ENCODE results near the gene UGT2B17.
"Not testable (repeated sequence)": the region's sequence is repeated elsewhere in the genome, so short reads cannot be mapped to it uniquely, and the experiment has no call there.

UGT2B17 gene

GRCh38 chr4:68569036-68569435 is 7.1 kb downstream of the UGT2B17 start:
- not testable (repeated sequence) for DNase-seq (ENCODE audit: low spot score)

GRCh38 chr4:68568535-68568934 is 7.6 kb downstream of the UGT2B17 start:
- DNase-seq (ENCODE audit: low spot score): not testable (repeated sequence)

GRCh38 chr4:68566364-68566763 is 9.8 kb downstream of the UGT2B17 start:
- not testable (repeated sequence) for DNase-seq (ENCODE audit: low spot score)

DNA sequence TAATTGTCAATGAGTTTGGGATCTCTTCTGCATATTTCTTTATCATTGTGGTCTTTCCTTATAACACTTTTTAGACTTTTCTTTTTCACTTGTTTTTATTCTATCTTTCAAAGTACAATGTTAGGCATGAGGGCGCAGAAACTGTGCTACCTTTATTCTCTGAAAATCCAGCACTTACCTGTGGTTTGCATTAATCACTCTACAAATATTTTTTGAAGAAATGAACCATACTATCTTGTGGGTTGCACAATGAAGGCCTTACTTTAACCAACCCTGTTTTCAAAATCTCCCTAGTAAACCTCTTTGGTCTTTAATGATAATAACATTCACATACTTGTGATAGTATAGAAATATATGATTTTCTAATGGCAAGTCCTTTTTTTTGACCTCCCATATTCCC is 11.0 kb downstream of the UGT2B17 start:
- not testable (repeated sequence) for DNase-seq (ENCODE audit: low spot score)

DNA sequence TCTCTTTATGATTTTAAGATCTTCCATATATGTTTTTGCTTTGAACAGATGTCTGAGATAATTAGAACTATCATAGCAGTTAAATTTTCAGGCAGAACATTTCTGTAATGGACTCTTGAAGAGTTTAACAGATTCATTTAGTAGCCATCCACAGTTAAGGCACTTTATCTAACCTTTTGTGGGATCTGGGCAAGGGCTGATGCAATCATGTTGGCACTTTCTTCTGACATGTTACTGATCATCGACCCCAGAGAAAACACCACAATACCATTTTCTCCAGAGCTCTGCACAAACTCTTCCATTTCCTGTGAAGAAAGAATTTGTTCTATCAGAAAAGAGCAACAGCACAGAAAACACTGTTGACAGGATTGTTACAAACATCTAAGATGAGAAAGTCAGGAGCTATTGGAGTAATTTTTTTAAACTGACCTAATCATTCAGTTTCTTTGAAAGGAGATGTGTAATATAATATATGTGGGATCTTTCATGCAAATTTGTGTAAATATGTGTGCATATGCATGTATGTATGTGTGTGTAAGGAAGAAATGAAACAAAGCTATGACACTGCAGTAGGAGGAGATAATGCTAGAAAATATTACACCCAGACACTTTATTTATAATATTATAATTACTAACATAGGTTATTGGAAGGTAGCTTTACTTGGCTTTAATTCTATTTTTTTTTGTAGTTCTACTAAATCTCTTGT is 15.6 kb downstream of the UGT2B17 start:
- DNase-seq (ENCODE audit: low spot score): not testable (repeated sequence)

- not testable (repeated sequence) for DNase-seq (ENCODE audit: low spot score)
Observed at GRCh38 chr4:68553830-68554229, 22.3 kb downstream of the UGT2B17 start.

- DNase-seq (ENCODE audit: low spot score): not testable (repeated sequence)
Observed at GRCh38 chr4:68552818-68553811, 23.0 kb downstream of the UGT2B17 start.

DNA sequence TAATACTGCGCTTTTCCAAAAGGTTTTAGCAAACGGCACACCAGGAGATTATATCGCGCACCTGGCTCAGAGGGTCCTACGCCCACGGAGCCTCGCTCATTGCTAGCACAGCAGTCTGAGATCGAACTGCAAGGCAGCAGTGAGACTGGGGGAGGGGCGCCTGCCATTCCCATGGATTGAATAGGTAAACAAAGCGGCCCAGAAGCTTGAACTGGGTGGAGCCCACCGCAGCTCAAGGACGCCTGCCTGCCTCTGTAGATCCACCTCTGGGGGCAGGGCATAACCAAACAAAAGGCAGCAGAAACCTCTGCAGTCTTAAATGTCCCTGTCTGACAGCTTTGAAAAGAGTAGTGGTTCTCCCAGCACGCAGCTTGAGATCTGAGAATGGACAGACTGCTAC is 33.4 kb downstream of the UGT2B17 start:
- DNase-seq (ENCODE audit: low spot score): not testable (repeated sequence)

DNA sequence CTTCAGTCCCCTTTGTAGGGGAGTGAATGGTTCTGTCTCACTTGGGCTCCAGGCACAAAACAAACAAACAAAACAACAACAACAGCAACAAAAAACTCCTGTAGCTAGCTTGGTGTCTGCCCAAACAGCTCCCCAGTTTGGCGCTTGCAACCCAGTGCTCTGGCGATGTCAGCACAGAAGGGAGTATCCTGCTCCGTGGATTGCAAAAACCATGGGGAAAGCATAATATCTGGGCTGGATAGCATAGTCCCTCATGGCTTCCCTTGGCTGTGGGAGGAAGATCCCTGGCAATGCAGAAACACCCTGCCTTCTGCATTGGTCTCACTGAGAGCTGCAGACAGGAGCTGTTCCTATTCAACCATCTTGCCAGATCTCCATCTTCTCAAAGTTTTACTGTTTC is 39.7 kb downstream of the UGT2B17 start:
- DNase-seq (ENCODE audit: low spot score): no peak

DNA sequence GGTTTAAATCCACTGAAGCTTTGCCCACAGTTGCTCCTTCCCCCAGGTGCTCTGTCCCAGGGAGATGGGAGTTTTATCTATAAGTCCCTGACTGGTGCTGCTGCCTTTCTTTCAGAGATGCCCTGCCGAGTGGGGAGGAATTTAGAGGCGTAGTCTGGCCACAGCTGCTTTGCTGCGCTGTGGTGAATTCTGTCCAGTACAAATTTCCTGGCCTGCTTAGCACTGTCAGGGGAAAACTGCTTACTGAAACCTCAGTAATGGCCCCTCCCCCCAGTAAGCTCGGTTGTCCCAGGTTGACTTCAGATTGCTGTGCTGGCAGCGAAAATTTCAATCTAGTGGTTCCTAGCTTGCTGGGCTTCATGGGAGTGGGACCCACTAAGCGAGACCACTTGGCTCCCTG is 40.1 kb downstream of the UGT2B17 start:
- DNase-seq (ENCODE audit: low spot score): no peak

DNA sequence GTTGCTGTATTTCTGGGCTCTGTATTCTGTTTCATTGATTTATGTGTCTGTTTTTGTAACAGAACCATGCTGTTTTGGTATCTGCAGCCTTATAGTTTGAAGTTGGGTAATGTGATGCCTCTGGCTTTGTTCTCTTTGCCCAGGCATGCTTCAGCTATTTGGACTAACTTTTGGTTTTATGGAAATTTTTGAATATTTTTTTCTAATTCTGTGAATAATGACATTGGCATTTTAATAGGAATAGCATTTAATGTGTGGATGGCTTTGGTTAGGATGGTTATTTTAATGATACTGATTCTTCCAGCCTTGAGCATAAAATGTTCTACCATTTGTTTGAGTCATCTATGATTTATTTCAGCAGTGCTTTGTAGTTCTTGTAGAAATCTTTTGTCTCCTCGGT is 53.9 kb downstream of the UGT2B17 start:
- DNase-seq (ENCODE audit: low spot score): not testable (repeated sequence)

- DNase-seq (ENCODE audit: low spot score): no peak
Observed at GRCh38 chr4:68520985-68521384, 55.1 kb downstream of the UGT2B17 start.

GRCh38 chr4:68518889-68519288 is 57.2 kb downstream of the UGT2B17 start:
- DNase-seq (ENCODE audit: low spot score): no peak

GRCh38 chr4:68505452-68505851 is 70.7 kb downstream of the UGT2B17 start:
- not testable (repeated sequence) for DNase-seq (ENCODE audit: low spot score)

- DNase-seq (ENCODE audit: low spot score): not testable (repeated sequence)
Observed at GRCh38 chr4:68504836-68505235, 71.3 kb downstream of the UGT2B17 start.

- not testable (repeated sequence) for DNase-seq (ENCODE audit: low spot score)
Observed at GRCh38 chr4:68503462-68503861, 72.7 kb downstream of the UGT2B17 start.

DNA sequence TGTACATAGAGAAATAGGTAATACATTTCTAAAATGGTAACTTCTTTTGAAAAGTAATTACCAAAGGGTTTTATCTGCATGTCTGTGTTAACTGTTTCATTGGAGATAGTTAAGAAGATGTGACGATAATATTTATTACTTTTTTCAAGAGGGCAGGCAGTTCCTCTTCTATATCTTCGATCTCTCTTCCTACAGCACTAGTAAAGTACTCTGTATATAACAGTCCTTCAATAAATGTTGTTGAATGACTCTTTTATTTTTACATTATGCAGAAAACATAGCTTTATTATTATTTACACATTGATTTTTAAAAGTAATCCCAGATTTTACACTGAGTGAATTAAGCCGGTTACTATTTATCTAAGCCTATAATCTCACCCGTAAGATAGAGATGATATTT is 77.1 kb downstream of the UGT2B17 start:
- no peak for DNase-seq (ENCODE audit: low spot score)

GRCh38 chr4:68498413-68499007 is 77.6 kb downstream of the UGT2B17 start:
- peak; percentile 14 for DNase-seq (ENCODE audit: low spot score)

DNA sequence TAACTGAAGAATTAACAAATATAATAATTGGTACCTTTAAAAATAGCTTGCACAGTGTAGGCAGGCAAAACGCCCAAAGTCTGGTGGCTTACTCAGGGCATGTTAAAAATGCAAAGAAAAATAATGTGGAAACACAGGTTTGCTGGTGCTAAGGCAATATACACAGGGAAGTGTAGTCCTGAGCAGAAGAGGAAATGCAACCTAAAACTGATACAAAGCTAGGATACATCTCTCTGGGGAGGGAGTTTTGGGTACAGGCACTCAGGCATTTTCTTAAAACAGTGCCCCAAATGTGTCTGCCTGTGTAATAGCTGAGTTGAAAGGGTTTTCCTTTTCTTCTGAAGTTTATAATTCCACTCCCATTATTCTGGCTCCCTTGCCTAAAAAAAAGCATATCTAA is 81.4 kb downstream of the UGT2B17 start:
- no peak for DNase-seq (ENCODE audit: low spot score)

GRCh38 chr4:68490826-68491457 is 85.2 kb downstream of the UGT2B17 start:
- DNase-seq (ENCODE audit: low spot score): no peak

DNA sequence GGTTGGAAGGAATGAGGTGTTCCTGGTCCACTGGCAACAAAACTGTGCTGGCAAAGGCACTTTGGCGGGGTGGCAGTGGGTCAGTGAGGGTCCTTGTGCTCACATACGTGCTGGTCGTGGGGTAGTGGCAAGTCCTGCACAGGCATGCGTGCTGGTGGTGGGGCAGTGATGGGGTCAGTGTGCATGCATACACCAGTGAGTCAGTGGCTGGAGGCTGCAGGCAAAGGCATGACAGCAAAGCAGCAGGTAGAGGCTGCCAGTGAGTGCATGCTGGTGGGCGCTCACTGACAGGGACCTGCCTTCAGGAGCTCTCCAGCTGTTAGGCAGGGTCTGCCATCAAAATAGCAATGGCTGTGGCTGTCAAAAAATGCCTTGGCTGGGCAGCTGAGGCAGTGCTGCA is 86.8 kb downstream of the UGT2B17 start:
- DNase-seq (ENCODE audit: low spot score): no peak
